IPS-18a (cell line): ENCODE measurements around the gene FAT1.

Source experiments
- H3K27ac ChIP-seq: one replicate; pipeline ENCODE4 v1.5.1; 2013; ENCODE audit warnings: low read length
- H3K27me3 ChIP-seq: one replicate; pipeline ENCODE4 v1.6.1; 2013; ENCODE audit warnings: mild to moderate bottlenecking, low read length; ENCODE audit not compliant: control insufficient read depth, insufficient read depth
- H3K36me3 ChIP-seq: one replicate; pipeline ENCODE4 v1.6.1; 2013; ENCODE audit warnings: low read depth, low read length; ENCODE audit not compliant: control insufficient read depth
- H3K4me1 ChIP-seq: one replicate; pipeline ENCODE4 v1.6.1; 2013; ENCODE audit warnings: low read depth, low read length; ENCODE audit not compliant: control insufficient read depth
- H3K4me3 ChIP-seq: one replicate; pipeline ENCODE4 v1.5.1; 2013; ENCODE audit warnings: low read length
- H3K9ac ChIP-seq: one replicate; pipeline ENCODE4 v1.6.1; 2013; ENCODE audit warnings: mild to moderate bottlenecking, low read length, moderate library complexity
- H3K9me3 ChIP-seq: one replicate; pipeline ENCODE4 v1.6.1; 2013; ENCODE audit warnings: low read depth, low read length; ENCODE audit not compliant: control insufficient read depth

Gene FAT1

DNA sequence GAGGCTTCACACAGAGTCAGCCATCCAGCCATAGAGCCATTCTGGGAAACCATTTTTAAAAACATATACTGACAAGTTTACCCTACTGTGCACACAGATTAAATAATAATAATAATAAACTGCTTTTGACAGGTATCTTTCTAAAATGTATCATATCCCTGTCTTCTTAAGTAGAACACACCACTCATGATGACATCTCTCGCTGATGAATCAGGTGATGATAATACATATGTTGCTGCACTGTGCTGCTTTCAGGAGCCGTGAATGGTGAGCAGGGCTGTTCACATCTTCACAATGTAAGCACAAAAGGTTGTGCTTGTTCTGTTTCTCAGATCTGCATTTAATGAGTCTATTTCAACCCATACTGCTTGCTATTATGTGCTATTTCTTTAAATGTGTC, 171.8 kb downstream of the FAT1 start:
- Histone ChIP-seq H3K4me3 (no peak overlapping the region), H3K9me3 (no peaks in the 10 kb centered on the region), H3K36me3 (no peaks in the 10 kb centered on the region), H3K9ac (no peak overlapping the region), H3K27ac (no peak overlapping the region), H3K27me3 (peaks cover 19% of the 10 kb centered on the region), H3K4me1 (peaks cover 9% of the 10 kb centered on the region)

- no peaks in the 10 kb centered on the region for H3K27me3 ChIP-seq
- no peaks in the 10 kb centered on the region for H3K9me3 ChIP-seq
- H3K27ac ChIP-seq = no peak overlapping the region
- H3K4me1 ChIP-seq = no peaks in the 10 kb centered on the region
- H3K9ac ChIP-seq = no peak overlapping the region
- no peak overlapping the region for H3K4me3 ChIP-seq
- no peaks in the 10 kb centered on the region for H3K36me3 ChIP-seq
Observed at GRCh38 chr4:186545436-186545835, 178.2 kb downstream of the FAT1 start.

DNA sequence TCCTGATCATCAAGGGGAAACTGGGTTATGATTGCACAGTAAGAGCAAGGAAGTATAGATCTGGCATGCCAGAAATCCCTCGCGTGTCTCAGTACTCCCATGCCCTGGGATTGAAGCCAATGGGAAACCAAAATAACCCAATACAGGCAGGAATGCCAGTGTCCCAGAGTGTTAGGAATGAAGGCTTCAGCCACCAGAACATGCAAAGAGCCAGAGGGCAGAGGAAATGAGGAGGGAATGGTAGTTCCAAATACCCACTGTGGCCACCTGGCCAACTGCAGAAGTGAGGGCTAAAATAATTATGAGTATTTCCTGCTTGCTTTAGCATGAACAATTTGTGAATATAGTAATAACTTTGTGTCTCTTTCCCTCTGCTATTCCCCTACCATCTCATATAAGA, 180.4 kb downstream of the FAT1 start:
- Histone ChIP-seq H3K27ac (no peak overlapping the region), H3K36me3 (no peaks in the 10 kb centered on the region), H3K4me1 (no peaks in the 10 kb centered on the region), H3K27me3 (no peaks in the 10 kb centered on the region), H3K4me3 (no peak overlapping the region), H3K9me3 (no peaks in the 10 kb centered on the region), H3K9ac (no peak overlapping the region)

DNA sequence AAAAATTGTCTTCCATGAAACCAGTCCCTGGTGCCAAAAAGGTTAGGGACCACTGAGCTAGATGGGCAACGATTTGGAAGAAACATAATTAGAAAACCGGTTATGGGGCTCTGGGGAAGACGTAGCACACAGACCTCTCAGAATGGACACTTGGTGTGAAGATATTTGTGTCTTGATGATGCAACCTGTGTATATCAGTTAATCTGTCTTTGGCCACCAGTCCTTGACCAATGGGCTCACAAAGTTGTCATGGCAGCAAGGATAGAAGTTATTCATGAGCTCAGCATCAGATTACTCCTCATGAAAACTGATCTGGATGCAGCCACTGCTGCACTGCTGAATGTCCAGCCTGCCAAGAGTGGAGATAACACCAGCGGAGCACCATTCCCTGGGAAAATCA, 181.9 kb downstream of the FAT1 start:
- no peaks in the 10 kb centered on the region for H3K9me3 ChIP-seq
- no peak overlapping the region for H3K9ac ChIP-seq
- H3K36me3 ChIP-seq = no peaks in the 10 kb centered on the region
- no peaks in the 10 kb centered on the region for H3K27me3 ChIP-seq
- H3K27ac ChIP-seq = no peak overlapping the region
- H3K4me3 ChIP-seq = no peak overlapping the region
- no peaks in the 10 kb centered on the region for H3K4me1 ChIP-seq

GRCh38 chr4:186537843-186538521, 185.7 kb downstream of the FAT1 start:
- Histone ChIP-seq H3K36me3 (no peaks in the 10 kb centered on the region), H3K27ac (no peak overlapping the region), H3K9me3 (no peaks in the 10 kb centered on the region), H3K4me1 (no peaks in the 10 kb centered on the region), H3K9ac (no peak overlapping the region), H3K27me3 (no peaks in the 10 kb centered on the region), H3K4me3 (no peak overlapping the region)
